T-helper 2 cell (primary cell): Measurements from ENCODE around the gene CASP6.
"Not testable (repeated sequence)": the region's sequence is repeated elsewhere in the genome, so short reads cannot be mapped to it uniquely, and the experiment has no call there.

ENCODE experiments used
- DNase-seq, 5 experiments: peaks; one replicate each; pipeline versions ENCODE4 v3.0.0 to v3.0.0-alpha.2; 2012 to 2022

The CASP6 gene

DNA sequence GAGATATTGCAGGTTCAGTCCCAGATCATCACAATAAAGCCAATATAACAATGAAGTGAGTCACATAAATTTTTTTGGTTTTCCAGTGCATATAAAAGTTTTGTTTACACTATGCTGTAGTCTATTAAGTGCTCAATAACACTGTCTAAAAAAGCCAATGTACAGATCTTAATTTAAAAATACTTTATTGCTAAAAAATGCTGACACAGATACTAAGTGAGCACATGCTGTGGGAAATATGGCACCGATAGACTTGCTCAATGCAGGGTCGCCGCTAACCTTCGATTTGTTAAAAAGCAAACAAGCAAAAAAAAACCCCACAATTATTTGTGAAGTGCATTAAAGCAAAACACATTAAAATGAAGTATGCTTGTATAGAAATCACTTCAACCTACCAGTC is 16.4 kb upstream of the CASP6 start:
- no peak for DNase-seq

- DNase-seq, result no peak
Observed at GRCh38 chr4:109718759-109719158, 15.5 kb upstream of the CASP6 start.

GRCh38 chr4:109713500-109713899 is 10.3 kb upstream of the CASP6 start:
- no peak for DNase-seq

- no peak for DNase-seq
Observed at GRCh38 chr4:109708990-109709389, 5.7 kb upstream of the CASP6 start.

DNA sequence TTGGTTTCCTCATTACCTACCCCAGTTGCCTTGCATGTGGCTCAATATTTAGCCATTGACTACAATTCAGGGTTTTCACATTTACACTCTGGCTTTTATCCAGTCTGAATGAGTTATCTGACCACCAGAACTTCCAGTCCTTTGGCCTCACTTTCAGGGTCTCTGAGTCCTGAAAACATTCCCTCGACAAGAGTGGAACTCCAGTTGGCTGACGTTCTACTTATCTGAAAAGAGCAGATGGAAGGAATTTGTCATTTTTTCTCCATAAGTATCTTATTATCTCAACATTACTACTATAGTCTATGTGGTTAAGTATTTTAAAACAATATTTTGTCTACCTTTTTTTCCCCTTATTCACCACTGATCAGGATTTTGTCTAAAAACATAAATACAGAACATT is 5.2 kb upstream of the CASP6 start:
- no peak for DNase-seq

DNA sequence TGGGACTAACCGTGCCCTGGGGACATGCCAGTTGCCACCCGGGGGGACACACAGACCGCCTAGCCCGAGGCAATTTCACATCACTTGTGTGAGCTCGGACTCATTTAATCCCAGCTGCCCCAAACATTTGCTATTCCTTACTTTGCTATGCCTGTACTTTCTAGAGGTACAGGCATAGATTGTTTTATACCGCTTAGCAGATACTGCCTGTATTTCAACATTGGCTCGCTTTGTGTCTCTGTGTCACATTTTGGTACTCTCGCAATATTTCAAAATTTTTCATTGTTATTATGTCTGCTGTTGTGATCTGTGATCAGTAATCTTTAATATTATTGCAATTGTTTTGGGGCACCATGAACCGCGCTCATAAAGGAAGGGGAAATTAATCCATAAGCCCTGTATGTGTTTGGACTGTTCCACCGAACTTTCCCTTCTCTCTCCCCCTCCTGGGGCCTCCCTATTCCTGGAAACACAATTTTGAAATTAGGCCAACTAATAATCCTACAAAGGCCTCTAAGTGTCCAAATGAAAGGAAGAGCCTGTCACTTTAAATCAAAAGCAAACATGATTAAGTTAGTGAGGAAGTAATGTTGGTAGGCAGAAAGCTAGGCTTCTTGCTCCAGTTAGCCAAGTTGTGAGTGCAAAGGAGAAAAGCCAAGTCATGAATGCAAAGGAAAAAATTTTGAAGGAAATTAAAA is 568 bp upstream of the CASP6 start:
- DNase-seq, result no peak

DNA sequence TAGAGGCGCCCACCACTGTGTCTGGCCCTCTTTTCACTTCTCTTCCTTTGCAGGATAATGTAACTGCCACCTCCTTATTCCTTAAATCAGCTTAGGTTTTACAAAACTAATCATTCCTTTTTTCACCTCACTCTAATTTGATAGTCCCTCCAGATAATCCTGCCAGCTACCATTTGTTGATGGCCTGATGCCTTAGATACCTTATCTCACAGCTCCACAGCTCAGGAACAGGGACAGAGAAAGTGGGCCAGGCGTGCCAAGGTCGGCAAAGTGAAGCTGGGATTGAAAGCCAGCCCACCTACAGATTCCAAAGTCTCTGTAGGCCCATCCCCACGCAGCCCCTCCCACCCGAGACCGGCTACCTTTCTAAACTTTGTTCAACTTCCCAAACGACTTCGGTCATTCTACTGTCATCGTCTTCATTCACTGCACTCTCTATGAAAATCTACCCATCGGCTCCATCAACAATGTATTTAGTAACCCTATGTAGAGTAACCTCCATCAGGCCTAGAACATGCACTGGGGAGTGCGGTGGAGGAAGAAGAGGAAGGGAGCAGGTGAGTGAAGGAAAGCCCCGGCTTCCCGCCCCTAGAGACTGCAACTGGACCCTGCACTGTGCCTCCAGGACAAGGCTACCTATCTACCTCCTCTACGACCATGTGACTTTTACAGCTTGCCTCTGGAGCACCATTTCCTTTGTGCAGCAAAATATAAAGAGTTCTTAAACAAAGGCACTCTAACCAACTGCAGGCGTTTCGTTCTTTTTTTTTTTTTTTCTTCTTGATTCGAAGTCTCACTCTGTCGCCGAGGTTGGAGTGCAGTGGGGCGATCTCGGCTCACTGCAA is 1.5 kb downstream of the CASP6 start:
- peak in 1 of 5 experiments; percentile 38 for DNase-seq

DNA sequence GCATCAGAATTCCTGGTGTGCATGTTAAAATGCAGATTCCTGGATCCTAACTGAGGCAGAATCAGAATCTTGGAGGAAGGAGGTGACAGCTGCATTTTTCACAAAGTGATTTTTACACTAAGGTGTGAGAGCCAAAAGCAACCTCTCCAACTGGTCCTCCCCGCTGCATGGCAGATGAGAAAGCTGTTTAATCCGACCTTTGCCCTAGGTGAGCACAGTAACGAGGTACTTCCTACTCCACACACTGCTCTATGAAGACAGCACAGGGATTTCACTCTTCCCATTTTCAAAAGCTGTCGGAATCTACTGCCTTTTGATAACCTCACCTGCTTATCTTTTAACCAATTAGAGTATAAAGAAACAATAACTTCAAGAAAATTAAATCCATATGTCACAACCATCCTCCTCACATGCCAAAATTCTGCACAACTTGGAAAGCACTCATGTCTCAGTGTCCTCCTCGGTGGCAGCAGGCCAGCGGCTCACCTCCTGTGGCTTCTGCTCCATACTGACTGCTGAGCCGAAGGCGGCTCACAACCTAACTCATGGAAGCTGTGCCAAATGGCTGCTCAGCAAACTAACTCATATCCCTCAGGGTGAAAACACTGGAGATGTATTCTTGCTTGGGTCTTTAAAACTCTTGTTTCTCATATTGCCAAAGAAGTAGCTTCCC is 3.6 kb downstream of the CASP6 start:
- no peak for DNase-seq

GRCh38 chr4:109698656-109699055 is 4.6 kb downstream of the CASP6 start:
- no peak for DNase-seq

- DNase-seq, result no peak
Observed at GRCh38 chr4:109691411-109691920, 11.8 kb downstream of the CASP6 start.

GRCh38 chr4:109690690-109691410 is 12.4 kb downstream of the CASP6 start:
- peak in 2 of 5 experiments; percentile 15 to 66 for DNase-seq

DNA sequence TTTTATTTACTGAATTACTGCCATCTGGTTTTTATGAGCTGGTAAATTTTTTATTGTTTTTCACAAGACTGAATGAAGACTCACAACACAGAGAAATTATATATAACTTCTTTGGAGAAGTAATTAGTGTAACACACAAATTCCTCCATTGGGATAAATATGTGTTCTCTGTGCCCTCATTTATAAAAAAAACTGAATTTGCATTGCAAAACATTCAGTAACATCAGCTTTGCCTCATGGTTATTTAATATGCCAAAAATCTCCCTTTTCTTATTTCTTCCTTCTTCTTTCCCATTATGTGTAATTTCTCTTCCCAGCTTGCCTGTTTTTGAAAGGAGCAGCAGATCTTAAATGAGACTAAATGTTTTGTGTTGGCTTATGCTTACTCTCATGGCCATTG is 18.5 kb downstream of the CASP6 start:
- no peak for DNase-seq

DNA sequence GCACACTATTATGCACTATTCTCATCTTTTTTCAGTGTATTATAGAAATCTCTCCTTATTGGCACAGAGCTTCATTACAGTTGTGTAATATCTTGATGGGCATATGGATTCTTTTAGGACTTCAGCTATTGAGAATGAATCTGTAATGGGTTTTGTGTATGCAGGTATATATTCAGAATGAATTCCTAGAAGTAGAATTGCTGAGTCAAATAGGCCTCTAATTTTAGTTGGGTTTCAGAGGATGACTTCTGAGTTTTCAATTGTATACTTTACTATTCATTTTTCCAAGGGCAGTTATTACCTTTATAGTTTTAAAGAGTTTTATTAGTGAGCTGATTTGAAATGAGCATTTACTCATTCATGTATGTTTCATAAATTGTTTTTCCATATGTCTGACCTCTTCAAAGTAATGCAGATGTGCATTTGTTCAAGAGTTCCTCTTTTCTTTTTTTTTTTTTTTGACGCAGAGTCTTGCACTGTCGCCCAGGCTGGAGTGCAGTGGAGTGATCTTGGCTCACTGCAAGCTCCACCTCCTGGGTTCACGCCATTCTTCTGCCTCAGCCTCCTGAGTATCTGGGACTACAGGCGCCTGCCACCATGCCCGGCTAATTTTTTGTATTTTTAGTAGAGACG is 19.5 kb downstream of the CASP6 start:
- no peak for DNase-seq

DNA sequence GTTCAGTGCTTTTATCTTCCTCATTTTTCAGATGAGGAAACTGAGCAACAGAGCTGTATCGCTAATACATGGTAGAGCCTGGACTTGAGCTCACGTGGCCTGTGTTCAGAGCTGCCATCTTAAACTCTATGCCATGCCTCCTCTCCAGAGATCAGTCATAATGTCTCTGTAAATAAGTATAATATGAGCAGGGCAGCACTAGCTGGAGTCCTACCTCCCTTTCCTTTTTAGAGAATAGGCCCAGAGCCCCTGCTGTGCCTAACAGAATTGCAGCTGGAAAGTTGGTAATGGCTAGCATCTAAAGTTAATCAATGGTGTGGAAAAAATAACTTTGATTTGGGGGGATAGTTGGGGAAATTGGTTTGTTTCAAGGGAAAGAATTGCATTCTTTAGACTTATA is 20.4 kb downstream of the CASP6 start:
- DNase-seq, result no peak

GRCh38 chr4:109678925-109679324 is 24.3 kb downstream of the CASP6 start:
- not testable (repeated sequence) for DNase-seq

GRCh38 chr4:109678472-109678871 is 24.8 kb downstream of the CASP6 start:
- not testable (repeated sequence) for DNase-seq

GRCh38 chr4:109676886-109677285 is 26.4 kb downstream of the CASP6 start:
- DNase-seq, result no peak

DNA sequence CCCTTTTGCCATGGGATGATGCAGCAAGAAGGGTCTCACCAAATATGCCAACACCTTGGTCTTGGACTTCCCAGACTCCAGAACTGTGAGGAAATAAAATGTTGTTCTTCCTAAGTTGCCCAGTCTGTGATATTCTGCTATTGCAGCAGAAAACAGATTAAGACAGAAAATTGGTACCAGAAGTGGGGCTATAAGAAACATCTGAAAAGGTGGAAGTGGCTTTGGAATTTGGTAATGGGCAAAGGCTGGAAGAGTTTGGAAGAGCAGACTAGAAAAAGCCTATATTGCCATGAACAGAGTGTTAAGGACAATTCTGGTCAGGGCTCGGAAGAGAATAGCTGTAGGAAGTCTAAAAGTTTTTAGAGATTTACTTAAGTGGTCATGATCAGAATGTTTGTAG is 27.4 kb downstream of the CASP6 start:
- DNase-seq, result no peak

DNA sequence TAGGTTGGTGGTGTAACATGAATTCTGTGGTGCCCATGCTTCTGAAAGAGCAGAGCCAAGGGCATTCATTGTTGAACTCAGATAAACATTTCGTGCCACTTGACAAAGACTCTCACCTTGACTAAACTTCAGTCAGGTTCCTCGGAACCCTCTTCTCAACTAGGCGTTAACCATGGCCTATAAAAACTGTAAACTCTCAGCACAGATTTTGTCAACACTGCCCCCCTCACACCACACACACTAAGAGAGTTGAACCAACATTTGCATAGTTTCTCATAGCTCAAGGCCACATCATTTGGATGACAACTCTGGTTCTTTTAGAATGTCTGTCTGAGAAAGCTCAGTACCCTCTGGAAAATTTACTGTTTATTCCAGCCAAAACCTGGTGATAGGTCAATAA is 28.1 kb downstream of the CASP6 start:
- peak in 1 of 5 experiments; percentile 63 for DNase-seq

GRCh38 chr4:109673303-109673702 is 29.9 kb downstream of the CASP6 start:
- DNase-seq, result no peak

DNA sequence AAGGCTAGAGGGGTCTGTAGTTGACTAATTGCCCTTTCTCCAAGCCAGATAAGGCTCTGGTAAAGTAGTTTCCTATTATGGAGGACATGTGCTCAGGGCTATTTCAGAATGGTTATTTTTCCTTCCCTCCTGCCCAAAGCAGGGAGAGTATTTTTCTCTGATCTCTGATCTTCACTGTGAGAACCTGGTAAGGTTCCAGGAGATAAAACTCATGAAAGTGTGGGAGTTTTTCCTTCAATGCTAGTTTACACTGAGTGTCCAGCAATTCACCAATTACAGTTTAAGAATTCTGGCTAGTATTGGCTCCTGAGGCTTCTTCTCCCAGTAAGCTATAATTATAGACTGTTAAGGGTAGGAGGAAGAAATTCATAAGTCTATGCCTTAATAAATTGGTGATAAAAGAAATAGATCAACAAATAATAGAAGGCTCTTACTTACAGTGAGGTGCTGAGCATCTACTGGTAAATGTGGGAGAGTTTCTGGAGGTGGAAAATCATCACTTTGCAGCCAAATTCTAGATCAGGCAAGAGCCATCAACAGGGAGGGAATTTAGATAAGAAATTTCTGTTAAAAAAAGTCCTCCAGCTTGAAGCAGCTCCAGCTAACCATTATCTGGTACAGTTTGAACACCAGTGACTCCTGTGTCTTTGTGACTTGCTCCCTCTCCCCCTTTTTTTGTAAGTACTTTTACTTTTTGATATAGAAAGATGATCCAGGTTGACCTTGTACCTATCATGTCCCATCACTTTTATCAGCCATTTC is 30.9 kb downstream of the CASP6 start:
- DNase-seq, result no peak
